Right lobe of liver (tissue), 6 donors: ENCODE data around the gene MYO5B. TPM values are rescaled to one million over a fixed set of nuclear protein-coding genes. Genes with fewer than 3 reads are reported as not detected.
A peak's percentile ranks its signal among the peaks of the same experiment; 100 is the strongest.

ENCODE experiments used
- ATAC-seq, 4 donors: fragments of 200-7000 bp; cut with Tn5 transposase; one replicate each; pipeline ENCODE4 v1.9.1; 2020; ENCODE audit warnings: mild to moderate bottlenecking in 4 of 4, moderate library complexity in 4 of 4
- DNase-seq, 3 donors: peaks; one replicate each; pipeline ENCODE4 v3.0.0-alpha.2; 2020
- H3K27ac ChIP-seq, 3 donors: fragments of 200-600 bp; one replicate each; pipeline ENCODE4 v1.8.0; 2022
- H3K27me3 ChIP-seq, 2 donors: fragments of 200-600 bp; one replicate each; pipeline ENCODE4 v1.8.0; 2022
- H3K36me3 ChIP-seq, 4 donors: fragments of 200-600 bp; sonication (generic) in 1 of 4; one replicate each; pipeline versions ENCODE4 v1.5.1 to v1.8.0; 2017 to 2022; ENCODE audit warnings: control low read depth in 1 of 4
- H3K4me1 ChIP-seq, 4 donors: fragments of 200-600 bp; sonication (generic) in 1 of 4; one replicate each; pipeline versions ENCODE4 v1.5.1 to v1.8.0; 2017 to 2022; ENCODE audit warnings: control low read depth in 1 of 4
- H3K4me3 ChIP-seq, 3 donors: fragments of 200-600 bp; one replicate each; pipeline ENCODE4 v1.8.0; 2022
- H3K9me3 ChIP-seq, 4 donors: fragments of 200-600 bp; sonication (generic) in 1 of 4; one replicate each; pipeline versions ENCODE4 v1.5.1 to v1.8.0; 2017 to 2022; ENCODE audit warnings: control low read depth in 1 of 4
- CTCF ChIP-seq, 4 donors: fragments of 200-600 bp in 3 of 4; fragments of 450-650 bp in 1 of 4; IDR thresholded peaks; one replicate each; pipeline versions ENCODE4 v1.5.1 to v1.8.0; 2016 to 2022; ENCODE audit warnings: antibody characterized with exemption in 4 of 4, mild to moderate bottlenecking in 2 of 4
- POLR2A ChIP-seq: fragments of 450-650 bp; IDR thresholded peaks from one replicate; pipeline ENCODE4 v1.6.1; 2017; ENCODE audit warnings: antibody characterized with exemption, mild to moderate bottlenecking
- WGBS: methylation state at CpG from one replicate; pipeline ENCODE4 v1.1.6; 2018; ENCODE audit warnings: low coverage, low lambda C conversion rate; ENCODE audit not compliant: insufficient coverage; ENCODE audit errors: missing lambda C conversion rate; 5-methylcytosine and 5-hydroxymethylcytosine counted together
- intact Hi-C, 2 donors: fragments of 100-400 bp; cut with DNase I; formaldehyde crosslinking; loops; one replicate each; pipeline versions ENCODE4 v1.11.2 to v1.14.1; 2022
- total RNA-seq, 6 experiments: library from RNA; depleted of rRNA in 2 of 6; stranded (reverse); fragments of >200 nt in 2 of 6; fragmentation: NEBNext Ultra II Directional in 3 of 6; extraction: Animal tissue kit (Norgen Biotek cat#: 25700) in 3 of 6; gene quantifications; one replicate each; pipeline versions ENCODE4 v1.1.0 to v1.2.4, GENCODE V29; 2016 to 2023
- donor health status: DM: no; HTN: yes; CAD: no.
- donor health status: DM: no; HTN: no; CAD: no.
- donor health status: DM: no; HTN: no; CAD: no.
- donor health status: DM: no; HTN: yes; CAD: no.
- donor health status: DM: no; HTN: yes; CAD: no.

Gene MYO5B
- total RNA-seq, 6 experiments from 2014 or later, result 13.4 to 25.1 (median 16.6) TPM

GRCh38 chr18:49865401-49865800 is 329.5 kb downstream of the MYO5B start:
- no peak for DNase-seq
- Histone ChIP-seq H3K9me3 (no peaks in the 10 kb centered on the region), H3K4me1 (peaks cover 0 to 12% (median 0%) of the 10 kb centered on the region in 4 donors), H3K27me3 (no peaks in the 10 kb centered on the region), H3K27ac (no peak overlapping the region), H3K4me3 (no peak overlapping the region), H3K36me3 (no peaks in the 10 kb centered on the region)
- 20% methylated on average over 1 of the region's 2 CpGs for WGBS
- intact Hi-C loops, result loop anchor here in 1 of 2 donors (10.0 kb wide), 1 partner anchor 301 kb away; the partner anchor contains the start of gene LIPG
- TF ChIP-seq CTCF (IDR thresholded peaks at IDR 0.05) (no peak), POLR2A (no peak)
- peak in 2 of 4 donors; percentile 15 to 42 for ATAC-seq

- no peak for ATAC-seq
- Histone ChIP-seq H3K27ac (no peak overlapping the region), H3K9me3 (no peaks in the 10 kb centered on the region), H3K4me1 (peaks cover 0 to 8% (median 0%) of the 10 kb centered on the region in 4 donors), H3K4me3 (no peak overlapping the region), H3K27me3 (no peaks in the 10 kb centered on the region), H3K36me3 (no peaks in the 10 kb centered on the region)
- TF ChIP-seq POLR2A (no peak), CTCF (IDR thresholded peaks at IDR 0.05) (no peak)
- intact Hi-C loops, result loop anchor here in 1 of 2 donors (10.0 kb wide), 1 partner anchor 299 kb away; the partner anchor contains the start of gene LIPG
- no peak for DNase-seq
- 82% methylated on average over 13 of the region's 26 CpGs for WGBS
Observed at GRCh38 chr18:49863769-49864621, 331.0 kb downstream of the MYO5B start.

- peaks cover 0 to 11% (median 2%) of the 10 kb centered on the region in 4 donors for H3K4me1 ChIP-seq
- H3K27ac ChIP-seq, result no peak overlapping the region
- intact Hi-C loops, result loop anchor here in 1 of 2 donors (10.0 kb wide), 1 partner anchor 298 kb away; the partner anchor contains the start of gene LIPG
- H3K4me3 ChIP-seq, result no peak overlapping the region
- no peaks in the 10 kb centered on the region for H3K36me3 ChIP-seq
- DNase-seq (no peak), ATAC-seq (no peak)
- no peaks in the 10 kb centered on the region for H3K9me3 ChIP-seq
- WGBS, result 87% methylated on average over 12 of the region's 13 CpGs
- TF ChIP-seq CTCF (IDR thresholded peaks at IDR 0.05) (no peak), POLR2A (no peak)
- H3K27me3 ChIP-seq, result no peaks in the 10 kb centered on the region
Observed at GRCh38 chr18:49862656-49863385, 332.1 kb downstream of the MYO5B start.

- H3K4me1 ChIP-seq, result peaks cover 0 to 11% (median 2%) of the 10 kb centered on the region in 4 donors
- TF ChIP-seq POLR2A (no peak), CTCF (IDR thresholded peaks at IDR 0.05) (peak; percentile 35 to 52 (median 46))
- H3K36me3 ChIP-seq, result no peaks in the 10 kb centered on the region
- DNase-seq (no peak), ATAC-seq (peak in 1 of 4 donors; percentile 16)
- no peaks in the 10 kb centered on the region for H3K9me3 ChIP-seq
- no peaks in the 10 kb centered on the region for H3K27me3 ChIP-seq
- H3K4me3 ChIP-seq, result no peak overlapping the region
- no peak overlapping the region for H3K27ac ChIP-seq
- 39% methylated on average over 3 of the region's 3 CpGs for WGBS
- intact Hi-C loops, result loop anchor here in 1 of 2 donors (10.0 kb wide), 1 partner anchor 297 kb away; the partner anchor contains the start of gene LIPG
Observed at GRCh38 chr18:49861659-49862058, 333.3 kb downstream of the MYO5B start.
